CD4-positive, alpha-beta memory T cell (primary cell): Measurements from ENCODE around the gene TGFBR1. TPM values are rescaled to one million over a fixed set of nuclear protein-coding genes. Genes with fewer than 3 reads are reported as not detected.

ENCODE experiments used
- CTCF ChIA-PET: fragments of 350-600 bp; sonication (Branson Sonifier 250); formaldehyde crosslinking; loops from one replicate; lab custom pipeline; 2021; ENCODE audit warnings: inconsistent platforms; ENCODE audit not compliant: partially characterized antibody; lab: Charles Lee
- POLR2A ChIA-PET: fragments of 350-600 bp; sonication (Branson Sonifier 250); formaldehyde crosslinking; loops from one replicate; lab custom pipeline; 2021; ENCODE audit not compliant: partially characterized antibody; lab: Charles Lee
- DNase-seq, 5 donors: peaks; one replicate each; pipeline versions ENCODE4 v3.0.0 to v3.0.0-alpha.2; 2020 to 2022; ENCODE audit warnings: mixed read lengths in 1 of 5
- H3K27ac ChIP-seq: one replicate; pipeline ENCODE4 v1.7.0; 2013; ENCODE audit warnings: low read depth, low read length
- H3K27me3 ChIP-seq: 2 replicates; pipeline ENCODE4 v1.7.0; 2013; ENCODE audit warnings: mild to moderate bottlenecking, low read length, moderate library complexity; ENCODE audit not compliant: insufficient read depth
- H3K36me3 ChIP-seq: 2 replicates; pipeline ENCODE4 v1.7.0; 2013; ENCODE audit warnings: mild to moderate bottlenecking, low read length, moderate library complexity; ENCODE audit not compliant: insufficient read depth
- H3K4me1 ChIP-seq: 2 replicates; pipeline ENCODE4 v1.7.0; 2013; ENCODE audit warnings: mild to moderate bottlenecking, low read length, moderate library complexity; ENCODE audit not compliant: insufficient read depth
- H3K4me3 ChIP-seq, 2 donors: one replicate each; pipeline ENCODE4 v1.7.0; 2013; ENCODE audit warnings: low read length in 2 of 2, mild to moderate bottlenecking in 1 of 2
- H3K9me3 ChIP-seq, 2 donors: one replicate each; pipeline ENCODE4 v1.7.0; 2013; ENCODE audit warnings: low read length in 2 of 2, control low read depth in 1 of 2; ENCODE audit not compliant: control insufficient read depth in 1 of 2
- H3K27ac Mint-ChIP-seq, 7 donors: one replicate each; pipeline ENCODE4 v1.8.0; 2020 to 2021; ENCODE audit warnings: mixed read lengths in 7 of 7, mild to moderate bottlenecking in 6 of 7, inconsistent platforms in 3 of 7, moderate library complexity in 3 of 7
- H3K27me3 Mint-ChIP-seq, 2 donors: one replicate each; pipeline ENCODE4 v1.8.0; 2020 to 2021; ENCODE audit warnings: mixed read lengths in 2 of 2
- H3K36me3 Mint-ChIP-seq, 2 donors: one replicate each; pipeline ENCODE4 v1.8.0; 2020 to 2021; ENCODE audit warnings: mixed read lengths in 2 of 2, inconsistent platforms in 1 of 2, mild to moderate bottlenecking in 1 of 2
- H3K4me1 Mint-ChIP-seq, 4 donors: one replicate each; pipeline ENCODE4 v1.8.0; 2020 to 2021; ENCODE audit warnings: mixed read lengths in 4 of 4, mild to moderate bottlenecking in 1 of 4
- H3K4me3 Mint-ChIP-seq, 8 donors: one replicate each; pipeline ENCODE4 v1.8.0; 2020 to 2021; ENCODE audit warnings: mixed read lengths in 8 of 8, mild to moderate bottlenecking in 7 of 8, moderate library complexity in 6 of 8, inconsistent platforms in 3 of 8
- H3K9me3 Mint-ChIP-seq, 8 donors: one replicate each; pipeline ENCODE4 v1.8.0; 2020 to 2021; ENCODE audit warnings: mixed read lengths in 8 of 8, mild to moderate bottlenecking in 5 of 8, inconsistent platforms in 3 of 8, moderate library complexity in 1 of 8
- intact Hi-C: fragments of 100-400 bp; cut with micrococcal nuclease; formaldehyde crosslinking; loops from one replicate; pipeline ENCODE4 v1.15.1; 2023
- polyA plus RNA-seq, 2 donors: library from polyadenylated mRNA; unstranded; fragments of 300-500 nt; fragmentation: Illumina TruSeq; gene quantifications; one replicate each; pipeline ENCODE4 v1.2.3, GENCODE V29; 2021
- total RNA-seq, 2 experiments: library from RNA; stranded (reverse); gene quantifications; one replicate each; pipeline ENCODE4 v1.2.3, GENCODE V29; 2021

The TGFBR1 gene
- total and polyA plus RNA-seq, 4 experiments from 2014 or later, result 19.1 to 27.4 (median 23.9) TPM

GRCh38 chr9:99155736-99156135 is 50.8 kb downstream of the TGFBR1 start:
- Histone ChIP-seq H3K9me3 (no peaks in the 10 kb centered on the region), H3K36me3 (no peaks in the 10 kb centered on the region), H3K27me3 (no peaks in the 10 kb centered on the region), H3K27ac (no peak overlapping the region), H3K4me1 (peaks cover 3% of the 10 kb centered on the region), H3K4me3 (no peak overlapping the region)
- no peak for DNase-seq
- ChIA-PET CTCF (no interaction called here), POLR2A (interaction anchor here (0.6 kb wide), 1 partner anchor 81 kb away, joined by 3 read pairs; no protein-coding TSS in a partner anchor)
- peaks cover 0 to 2% (median 0%) of the 10 kb centered on the region in 8 donors for H3K9me3 Mint-ChIP-seq
- H3K36me3 Mint-ChIP-seq, result peaks cover 17% of the 10 kb centered on the region in 2 donors
- intact Hi-C loops, result no loop called here
- no peak overlapping the region for H3K4me3 Mint-ChIP-seq
- peaks cover 4 to 9% (median 5%) of the 10 kb centered on the region in 4 donors for H3K4me1 Mint-ChIP-seq
- H3K27me3 Mint-ChIP-seq, result peaks cover 0 to 1% of the 10 kb centered on the region in 2 donors
- H3K27ac Mint-ChIP-seq, result peak overlapping the region in 2 of 7 donors; percentile 0 to 5

- no peaks in the 10 kb centered on the region for H3K36me3 ChIP-seq
- ChIA-PET POLR2A (no interaction called here), CTCF (interaction anchor here (1.2 kb wide), 1 partner anchor 9 kb away, joined by 3 read pairs; no protein-coding TSS in a partner anchor)
- no peak for DNase-seq
- H3K9me3 ChIP-seq, result no peaks in the 10 kb centered on the region
- H3K36me3 Mint-ChIP-seq, result peaks cover 0 to 2% of the 10 kb centered on the region in 2 donors
- no peak overlapping the region for H3K4me3 Mint-ChIP-seq
- no peak overlapping the region for H3K4me3 ChIP-seq
- peaks cover 0 to 7% (median 4%) of the 10 kb centered on the region in 4 donors for H3K4me1 Mint-ChIP-seq
- no peaks in the 10 kb centered on the region for H3K4me1 ChIP-seq
- H3K27ac Mint-ChIP-seq, result no peak overlapping the region
- no peaks in the 10 kb centered on the region for H3K27me3 ChIP-seq
- peaks cover 0 to 2% (median 0%) of the 10 kb centered on the region in 8 donors for H3K9me3 Mint-ChIP-seq
- intact Hi-C loops, result no loop called here
- H3K27ac ChIP-seq, result no peak overlapping the region
- H3K27me3 Mint-ChIP-seq, result peaks cover 0 to 1% of the 10 kb centered on the region in 2 donors
Observed at GRCh38 chr9:99158629-99159028, 53.7 kb downstream of the TGFBR1 start.

GRCh38 chr9:99160173-99160572 is 55.3 kb downstream of the TGFBR1 start:
- Mint-ChIP-seq H3K27me3 (peaks cover 0 to 1% of the 10 kb centered on the region in 2 donors), H3K9me3 (peaks cover 0 to 2% (median 0%) of the 10 kb centered on the region in 8 donors), H3K4me3 (no peak overlapping the region), H3K27ac (no peak overlapping the region), H3K4me1 (peaks cover 0 to 7% (median 4%) of the 10 kb centered on the region in 4 donors), H3K36me3 (no peaks in the 10 kb centered on the region)
- intact Hi-C loops, result no loop called here
- Histone ChIP-seq H3K9me3 (no peaks in the 10 kb centered on the region), H3K27me3 (no peaks in the 10 kb centered on the region), H3K4me1 (no peaks in the 10 kb centered on the region), H3K27ac (no peak overlapping the region), H3K36me3 (no peaks in the 10 kb centered on the region), H3K4me3 (no peak overlapping the region)
- ChIA-PET CTCF (interaction anchor here (0.8 to 1.6 kb wide), 5 partner anchors 12 to 187 kb away, joined by 3 to 5 read pairs (median 3); no protein-coding TSS in a partner anchor), POLR2A (no interaction called here)
- no peak for DNase-seq

- Histone ChIP-seq H3K9me3 (no peaks in the 10 kb centered on the region), H3K36me3 (no peaks in the 10 kb centered on the region), H3K27ac (no peak overlapping the region), H3K27me3 (no peaks in the 10 kb centered on the region), H3K4me1 (no peaks in the 10 kb centered on the region), H3K4me3 (no peak overlapping the region)
- Mint-ChIP-seq H3K4me1 (peaks cover 0 to 12% (median 4%) of the 10 kb centered on the region in 4 donors), H3K4me3 (peak overlapping the region in 2 of 8 donors; percentile 11 to 49), H3K9me3 (peaks cover 0 to 2% (median 0%) of the 10 kb centered on the region in 8 donors), H3K27ac (no peak overlapping the region), H3K27me3 (peaks cover 0 to 3% of the 10 kb centered on the region in 2 donors), H3K36me3 (no peaks in the 10 kb centered on the region)
- intact Hi-C loops, result no loop called here
- DNase-seq, result peak in 4 of 5 donors; percentile 24 to 37 (median 34)
- ChIA-PET POLR2A (interaction anchor here (0.7 kb wide), 1 partner anchor 22 kb away, joined by 3 read pairs; no protein-coding TSS in a partner anchor), CTCF (interaction anchor here (0.7 to 1.4 kb wide), 6 partner anchors 10 to 165 kb away, joined by 3 to 6 read pairs (median 4); no protein-coding TSS in a partner anchor)
Observed at GRCh38 chr9:99162759-99163364, 57.9 kb downstream of the TGFBR1 start.

- POLR2A ChIA-PET, result no interaction called here
- Mint-ChIP-seq H3K9me3 (no peaks in the 10 kb centered on the region), H3K36me3 (no peaks in the 10 kb centered on the region), H3K27me3 (peaks cover 2 to 4% of the 10 kb centered on the region in 2 donors), H3K4me1 (peaks cover 0 to 8% (median 2%) of the 10 kb centered on the region in 4 donors), H3K27ac (peak overlapping the region in 1 of 7 donors; percentile 12), H3K4me3 (no peak overlapping the region)
- intact Hi-C loops, result no loop called here
- CTCF ChIA-PET, result no interaction called here
- Histone ChIP-seq H3K36me3 (no peaks in the 10 kb centered on the region), H3K27me3 (no peaks in the 10 kb centered on the region), H3K27ac (no peak overlapping the region), H3K4me3 (no peak overlapping the region), H3K9me3 (no peaks in the 10 kb centered on the region), H3K4me1 (no peaks in the 10 kb centered on the region)
- DNase-seq, result no peak
Observed at GRCh38 chr9:99166149-99166548, 61.2 kb downstream of the TGFBR1 start.

- H3K27me3 Mint-ChIP-seq, result peaks cover 4 to 10% of the 10 kb centered on the region in 2 donors
- no peak for DNase-seq
- POLR2A ChIA-PET, result no interaction called here
Observed at GRCh38 chr9:99167119-99167518, 62.2 kb downstream of the TGFBR1 start.

GRCh38 chr9:99167694-99168093 is 62.8 kb downstream of the TGFBR1 start:
- ChIA-PET CTCF (interaction anchor here (0.9 to 1.2 kb wide), 2 partner anchors 9 to 27 kb away, joined by 3 to 4 read pairs; no protein-coding TSS in a partner anchor), POLR2A (no interaction called here)
- no peak for DNase-seq
- no peaks in the 10 kb centered on the region for H3K4me1 ChIP-seq
- no peaks in the 10 kb centered on the region for H3K36me3 Mint-ChIP-seq
- peaks cover 5 to 10% of the 10 kb centered on the region in 2 donors for H3K27me3 Mint-ChIP-seq
- no peaks in the 10 kb centered on the region for H3K27me3 ChIP-seq
- H3K9me3 Mint-ChIP-seq, result no peaks in the 10 kb centered on the region
- no peak overlapping the region for H3K4me3 ChIP-seq
- no peak overlapping the region for H3K4me3 Mint-ChIP-seq
- peaks cover 0 to 6% (median 2%) of the 10 kb centered on the region in 4 donors for H3K4me1 Mint-ChIP-seq
- intact Hi-C loops, result no loop called here
- H3K27ac ChIP-seq, result no peak overlapping the region
- no peaks in the 10 kb centered on the region for H3K9me3 ChIP-seq
- no peak overlapping the region for H3K27ac Mint-ChIP-seq
- H3K36me3 ChIP-seq, result no peaks in the 10 kb centered on the region

More at GRCh38 chr9:99167119-99167518, 62.2 kb downstream of the TGFBR1 start:
- Mint-ChIP-seq H3K27ac (no peak overlapping the region), H3K4me3 (no peak overlapping the region), H3K9me3 (no peaks in the 10 kb centered on the region), H3K36me3 (no peaks in the 10 kb centered on the region), H3K4me1 (peaks cover 0 to 8% (median 2%) of the 10 kb centered on the region in 4 donors)
- CTCF ChIA-PET, result interaction anchor here (0.9 to 1.2 kb wide), 2 partner anchors 9 to 26 kb away, joined by 3 to 4 read pairs; no protein-coding TSS in a partner anchor
- Histone ChIP-seq H3K27ac (no peak overlapping the region), H3K36me3 (no peaks in the 10 kb centered on the region), H3K4me1 (no peaks in the 10 kb centered on the region), H3K9me3 (no peaks in the 10 kb centered on the region), H3K4me3 (no peak overlapping the region), H3K27me3 (no peaks in the 10 kb centered on the region)
- intact Hi-C loops, result no loop called here
